Measurements from ENCODE around the gene CHST5.
"Not testable (repeated sequence)": the region's sequence is repeated elsewhere in the genome, so short reads cannot be mapped to it uniquely, and the experiment has no call there.

Gene CHST5

GRCh38 chr16:75548456-75548855 lies 12.5 kb upstream of the CHST5 start:
- DNase-seq, result not testable (repeated sequence)

GRCh38 chr16:75546293-75546692 lies 10.4 kb upstream of the CHST5 start:
- DNase-seq, result no peak

GRCh38 chr16:75545879-75546278 lies 10.0 kb upstream of the CHST5 start:
- DNase-seq, result not testable (repeated sequence)

DNA sequence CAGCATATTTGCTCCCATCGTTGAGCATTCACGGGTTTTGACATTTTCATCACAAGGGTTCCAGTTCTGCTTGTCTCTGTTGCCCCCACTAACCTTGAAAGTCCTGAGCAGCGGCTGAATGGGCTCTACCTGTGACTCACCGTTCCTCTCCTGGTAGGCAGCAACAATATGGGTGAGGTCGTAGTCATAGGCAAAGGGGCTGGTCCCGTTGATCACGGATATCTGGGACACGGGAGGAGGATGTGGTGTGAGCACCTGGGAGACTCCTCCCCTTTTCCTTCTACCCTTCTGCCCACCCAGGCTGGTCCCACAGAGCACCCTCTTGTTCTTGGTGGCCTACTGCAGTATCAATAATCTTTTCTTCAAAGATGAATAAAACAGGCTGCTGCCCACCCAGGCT lies 6.6 kb upstream of the CHST5 start:
- DNase-seq, result not testable (repeated sequence)

GRCh38 chr16:75541236-75541635 lies 5.3 kb upstream of the CHST5 start:
- DNase-seq, result no peak

- not testable (repeated sequence) for DNase-seq
Observed at GRCh38 chr16:75538882-75539565, 3.1 kb upstream of the CHST5 start.

- no peak for DNase-seq
Observed at GRCh38 chr16:75537776-75538175, 1.9 kb upstream of the CHST5 start.

- no peak for DNase-seq
Observed at GRCh38 chr16:75535211-75535843, 581 bp downstream of the CHST5 start.

- DNase-seq, result no peak
Observed at GRCh38 chr16:75534560-75535205, 1.2 kb downstream of the CHST5 start.

- no peak for DNase-seq
Observed at GRCh38 chr16:75532791-75533190, 3.1 kb downstream of the CHST5 start.

DNA sequence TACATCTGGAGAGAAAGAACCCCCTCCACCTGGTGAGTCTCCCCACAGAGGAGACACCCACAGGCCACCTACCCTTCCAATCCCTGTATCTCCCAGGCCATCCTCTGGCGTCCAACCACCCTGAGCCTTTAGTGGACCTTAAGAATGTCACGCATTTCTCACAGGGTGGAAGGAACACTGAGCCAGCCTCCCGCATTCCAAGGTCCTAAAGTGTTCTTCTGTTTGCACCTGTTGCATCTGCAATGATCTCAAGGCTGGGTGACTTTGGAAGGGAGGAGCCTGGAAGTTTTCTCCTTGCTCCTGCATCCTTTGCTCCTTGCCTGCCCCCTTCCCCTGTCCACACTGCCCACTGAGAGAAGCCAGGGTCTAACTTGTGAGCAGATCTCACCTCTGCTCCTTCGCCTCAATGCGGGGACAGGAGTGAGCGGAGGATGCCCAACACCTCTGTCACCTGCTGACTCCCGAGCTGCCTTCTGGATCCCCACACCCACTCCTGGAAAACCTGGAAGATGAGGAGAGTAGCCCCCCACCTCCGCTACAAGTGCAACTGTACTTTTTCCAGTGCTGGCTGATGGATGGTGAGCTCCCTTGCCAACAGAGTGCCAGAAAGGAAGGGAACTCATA lies 3.7 kb downstream of the CHST5 start:
- no peak for DNase-seq

DNA sequence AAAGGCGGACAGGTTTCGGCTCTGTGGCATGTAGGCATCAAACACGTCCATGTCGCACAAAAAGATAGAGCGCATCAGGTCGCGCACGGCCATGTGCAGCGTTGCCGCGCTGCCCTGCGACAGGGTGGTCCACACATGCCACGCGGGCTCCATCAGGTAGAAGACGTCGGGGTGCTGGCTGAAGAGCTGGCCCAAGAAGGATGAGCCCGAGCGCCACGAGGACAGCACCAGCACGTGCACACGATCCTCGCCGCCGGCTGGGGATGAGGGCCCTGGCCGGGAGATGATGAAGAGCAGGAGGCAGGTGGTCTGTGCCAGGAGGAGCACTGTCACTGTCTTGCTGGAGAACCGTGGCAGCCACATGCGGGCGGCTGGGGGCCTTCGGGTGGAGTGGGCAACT lies 5.9 kb downstream of the CHST5 start:
- DNase-seq, result no peak

DNA sequence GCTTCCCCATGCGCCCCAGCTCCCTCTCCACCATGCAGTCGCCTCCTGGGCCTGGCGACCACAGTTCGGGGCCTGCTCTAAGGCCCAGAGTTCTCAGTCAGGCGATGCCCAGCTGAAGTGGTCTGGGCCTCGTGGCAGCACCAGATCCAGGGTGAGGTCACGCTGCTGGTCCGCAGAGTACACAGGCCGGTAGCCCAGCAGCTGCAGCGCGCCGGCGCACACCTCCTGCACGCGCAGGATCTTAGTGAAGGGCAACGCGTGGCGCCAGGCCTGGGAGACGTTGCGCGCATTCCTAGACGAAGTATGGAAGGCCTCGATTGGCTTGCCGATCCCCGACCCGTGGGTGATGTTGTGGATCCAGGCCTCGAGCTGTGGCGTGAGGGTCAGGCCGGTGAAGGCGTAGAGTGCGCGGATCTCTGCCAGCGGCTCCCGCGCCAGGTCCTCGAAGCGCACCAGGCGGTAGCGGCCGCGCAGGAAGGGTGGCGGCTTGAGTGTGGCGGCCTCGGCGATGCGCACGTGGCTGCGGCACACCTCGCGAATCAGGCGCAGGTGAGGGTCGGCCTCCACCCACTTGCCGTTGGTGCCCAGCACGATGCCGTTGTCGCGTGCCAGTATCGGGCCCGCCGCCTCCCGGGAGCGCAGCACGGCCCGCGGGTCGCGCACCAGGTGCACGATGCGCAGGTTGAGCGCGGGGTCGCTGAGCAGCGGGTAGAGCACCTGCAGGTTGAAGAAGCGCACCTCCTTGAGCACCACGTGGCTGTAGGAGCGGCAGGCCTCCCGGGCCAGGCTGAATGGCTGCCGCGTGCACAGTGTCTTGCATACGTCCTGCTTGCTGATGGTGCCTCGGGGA lies 6.6 kb downstream of the CHST5 start:
- no peak for DNase-seq

DNA sequence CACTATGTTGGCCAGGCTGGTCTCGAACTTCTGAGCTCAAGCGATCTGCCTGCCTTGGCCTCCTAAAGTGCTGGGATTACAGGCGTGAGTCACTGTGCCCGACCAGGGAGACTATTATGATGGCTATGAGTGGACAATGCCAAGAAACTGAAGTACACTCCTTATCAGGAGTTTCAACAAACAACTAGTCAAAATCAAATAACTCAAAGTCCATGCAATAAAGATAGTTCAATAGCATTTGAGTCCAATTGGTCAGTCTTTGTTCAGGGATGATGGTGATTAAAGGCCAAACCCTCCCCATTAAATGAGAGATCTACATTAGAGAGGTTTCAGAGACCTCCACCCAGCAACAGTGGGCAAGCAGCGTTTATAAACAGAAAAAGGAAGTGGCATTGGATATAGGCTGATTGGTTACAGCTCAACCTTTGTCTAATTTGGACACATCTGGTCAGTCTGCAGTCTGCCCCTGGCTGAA lies 8.0 kb downstream of the CHST5 start:
- DNase-seq, result no peak

GRCh38 chr16:75526032-75526790 lies 9.7 kb downstream of the CHST5 start:
- no peak for DNase-seq

GRCh38 chr16:75519175-75519574 lies 16.7 kb downstream of the CHST5 start:
- no peak for DNase-seq

DNA sequence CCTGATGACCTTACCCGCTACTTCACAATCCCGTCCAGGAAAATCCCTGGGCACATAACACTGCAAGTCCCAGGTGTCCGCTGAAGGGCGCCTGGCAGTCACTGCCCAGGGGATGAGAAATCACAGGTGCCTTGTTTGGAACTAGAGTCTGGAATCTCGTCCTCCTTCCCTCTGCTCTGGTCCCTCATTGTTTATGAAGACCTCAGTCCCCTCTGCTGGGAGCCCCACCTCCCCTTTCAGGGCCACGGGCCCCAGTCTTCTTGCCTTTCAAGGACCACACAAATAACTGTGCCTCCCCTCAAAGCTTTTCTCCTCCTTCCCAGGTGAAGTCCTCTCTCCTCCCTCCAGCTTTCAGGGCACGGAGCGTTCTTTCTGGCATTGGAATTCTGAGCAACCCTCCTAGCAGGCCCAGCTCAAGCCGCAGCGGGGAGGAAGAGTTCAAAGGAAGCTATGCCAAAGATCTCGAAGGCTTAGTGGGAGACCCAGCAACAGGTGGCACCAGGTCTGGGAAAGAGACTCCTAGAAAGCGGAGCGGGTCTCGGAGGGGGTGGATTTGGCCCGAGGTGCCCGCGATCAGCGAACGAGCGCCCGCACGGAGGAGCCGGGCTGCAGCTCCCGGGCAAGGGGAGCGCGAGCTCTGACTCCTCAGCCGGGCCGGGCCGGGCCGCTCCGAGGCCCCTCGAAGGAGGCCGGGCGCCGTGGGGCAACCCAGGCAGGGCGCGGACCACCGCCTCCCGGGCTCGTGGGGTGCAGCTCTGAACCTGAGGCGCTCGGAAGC lies 19.5 kb downstream of the CHST5 start:
- peak in 1 of 2 experiments; percentile 43 for DNase-seq

DNA sequence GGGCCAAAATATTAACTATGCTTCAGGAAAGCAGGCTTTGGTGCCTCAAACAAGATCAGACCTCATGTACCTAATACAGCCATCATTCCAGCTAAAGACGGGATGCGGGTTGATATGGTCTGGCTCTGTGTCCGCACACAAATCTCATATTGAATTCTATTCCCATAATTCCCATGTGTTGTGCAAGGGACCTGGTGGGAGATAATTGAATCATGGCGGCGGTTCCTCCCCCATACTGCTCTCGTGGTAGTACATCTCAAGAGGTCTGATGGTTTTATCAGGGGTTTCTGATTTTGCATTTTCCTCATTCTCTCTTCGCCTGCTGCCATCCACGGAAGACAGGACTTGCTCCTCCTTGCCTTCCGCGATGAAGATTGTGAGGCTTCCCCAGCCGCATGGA lies 21.6 kb downstream of the CHST5 start:
- no peak for DNase-seq

DNA sequence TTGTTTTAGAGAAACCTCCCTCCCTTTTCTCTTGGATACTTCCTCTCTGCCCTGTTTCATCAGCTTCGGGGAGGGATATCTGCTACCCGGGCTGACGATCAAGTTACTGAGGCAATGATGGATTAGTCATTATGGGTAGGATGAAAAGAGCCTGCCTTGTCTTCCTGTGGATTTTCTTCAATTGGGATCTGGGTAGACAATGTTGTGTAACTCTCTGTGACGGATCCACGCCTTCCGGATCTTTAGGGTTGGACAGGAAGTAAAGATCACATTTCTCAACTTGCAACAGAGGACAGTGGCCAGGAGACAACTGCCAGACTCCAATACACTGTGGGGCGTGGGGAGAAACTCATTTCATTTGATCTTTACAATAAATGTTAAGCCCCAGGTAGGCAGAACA lies 29.3 kb downstream of the CHST5 start:
- no peak for DNase-seq

DNA sequence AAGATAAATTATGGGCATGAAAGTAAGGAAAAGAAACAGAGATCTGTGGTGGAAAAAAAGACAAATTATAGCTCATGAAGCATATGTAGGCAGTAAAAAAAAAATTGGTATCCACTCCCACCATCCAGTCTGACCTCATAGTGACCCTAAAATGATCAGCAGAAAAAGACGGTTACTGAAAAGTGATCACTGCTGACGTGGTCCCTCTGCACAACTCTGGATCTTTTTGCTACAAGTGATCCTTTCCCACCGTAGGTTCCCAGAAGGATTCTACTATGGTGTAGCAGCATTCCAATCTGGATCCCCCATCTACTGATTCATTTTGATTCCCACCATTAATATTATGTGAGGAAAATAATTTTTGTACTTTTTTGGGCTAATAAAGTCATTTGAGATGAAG lies 29.8 kb downstream of the CHST5 start:
- DNase-seq, result no peak

- DNase-seq, result no peak
Observed at GRCh38 chr16:75503801-75504200, 32.1 kb downstream of the CHST5 start.

Data from NCI-H526 (cell line).